ENCODE measurements around the gene ADRB2.
"Not testable (repeated sequence)": the region's sequence is repeated elsewhere in the genome, so short reads cannot be mapped to it uniquely, and the experiment has no call there.

The ADRB2 gene

GRCh38 chr5:148826053-148826738 is at the start of gene ADRB2:
Gene ADRB2, plus strand, starts transcription at chr5:148826611. Its CDS starts 221 bp downstream, at chr5:148826832.
- DNase-seq (ENCODE audit: low spot score) = peak; percentile 86

- no peak for DNase-seq (ENCODE audit: low spot score)
Measured at GRCh38 chr5:148776780-148777179, 49.6 kb upstream of the ADRB2 start.

GRCh38 chr5:148778882-148779281 is 47.5 kb upstream of the ADRB2 start:
- DNase-seq (ENCODE audit: low spot score) = no peak

GRCh38 chr5:148780711-148781110 is 45.7 kb upstream of the ADRB2 start:
- no peak for DNase-seq (ENCODE audit: low spot score)

- no peak for DNase-seq (ENCODE audit: low spot score)
Measured at GRCh38 chr5:148781766-148782165, 44.6 kb upstream of the ADRB2 start.

- DNase-seq (ENCODE audit: low spot score) = no peak
Measured at GRCh38 chr5:148785223-148785622, 41.2 kb upstream of the ADRB2 start.

GRCh38 chr5:148786456-148786855 is 40.0 kb upstream of the ADRB2 start:
- DNase-seq (ENCODE audit: low spot score) = no peak

GRCh38 chr5:148788636-148789035 is 37.8 kb upstream of the ADRB2 start:
- DNase-seq (ENCODE audit: low spot score) = no peak

GRCh38 chr5:148790545-148791333 is 35.7 kb upstream of the ADRB2 start:
- no peak for DNase-seq (ENCODE audit: low spot score)

- DNase-seq (ENCODE audit: low spot score) = no peak
Measured at GRCh38 chr5:148791334-148791667, 35.1 kb upstream of the ADRB2 start.

- no peak for DNase-seq (ENCODE audit: low spot score)
Measured at GRCh38 chr5:148791696-148792095, 34.7 kb upstream of the ADRB2 start.

- no peak for DNase-seq (ENCODE audit: low spot score)
Measured at GRCh38 chr5:148792744-148793143, 33.7 kb upstream of the ADRB2 start.

GRCh38 chr5:148793261-148793660 is 33.1 kb upstream of the ADRB2 start:
- DNase-seq (ENCODE audit: low spot score) = no peak

- no peak for DNase-seq (ENCODE audit: low spot score)
Measured at GRCh38 chr5:148794275-148794674, 32.1 kb upstream of the ADRB2 start.

GRCh38 chr5:148794729-148795561 is 31.5 kb upstream of the ADRB2 start:
- DNase-seq (ENCODE audit: low spot score) = no peak

- no peak for DNase-seq (ENCODE audit: low spot score)
Measured at GRCh38 chr5:148796936-148797335, 29.5 kb upstream of the ADRB2 start.

- DNase-seq (ENCODE audit: low spot score) = no peak
Measured at GRCh38 chr5:148798786-148799185, 27.6 kb upstream of the ADRB2 start.

- no peak for DNase-seq (ENCODE audit: low spot score)
Measured at GRCh38 chr5:148799737-148800527, 26.5 kb upstream of the ADRB2 start.

- DNase-seq (ENCODE audit: low spot score) = no peak
Measured at GRCh38 chr5:148801682-148802276, 24.6 kb upstream of the ADRB2 start.

- not testable (repeated sequence) for DNase-seq (ENCODE audit: low spot score)
Measured at GRCh38 chr5:148803451-148803850, 23.0 kb upstream of the ADRB2 start.

- no peak for DNase-seq (ENCODE audit: low spot score)
Measured at GRCh38 chr5:148804393-148804792, 22.0 kb upstream of the ADRB2 start.
